GM12878 (cell line): ENCODE measurements around the gene SLX9. TPM values are rescaled to one million over a fixed set of nuclear protein-coding genes. Genes with fewer than 3 reads are reported as not detected.
A peak's percentile ranks its signal among the peaks of the same experiment; 100 is the strongest.

Experiments used
- ATF7 ChIP-seq: fragments of 450-650 bp; IDR thresholded peaks from 2 replicates; pipeline ENCODE4 v1.6.1; 2016; ENCODE audit warnings: low read depth, mild to moderate bottlenecking
- BRCA1 ChIP-seq: IDR thresholded peaks from 2 replicates; pipeline ENCODE4 v1.6.1; 2011; ENCODE audit warnings: low read depth, low read length, improper control_type of control experiment
- CBFB ChIP-seq: IDR thresholded peaks from 2 replicates; pipeline ENCODE4 v1.6.1; 2016; ENCODE audit warnings: antibody characterized with exemption, low read depth
- CBX5 ChIP-seq: sonication (generic); IDR thresholded peaks from 2 replicates; pipeline ENCODE4 v1.6.1; 2016; ENCODE audit warnings: low read depth, moderate library complexity, mild to moderate bottlenecking, inconsistent platforms
- CHD2 ChIP-seq: IDR thresholded peaks from 2 replicates; pipeline ENCODE4 v1.6.1; 2011; ENCODE audit warnings: low read depth, low read length, improper control_type of control experiment, borderline replicate concordance
- DPF2 ChIP-seq: fragments of 450-650 bp; IDR thresholded peaks from 2 replicates; pipeline ENCODE4 v1.6.1; 2017; ENCODE audit warnings: mild to moderate bottlenecking
- E4F1 ChIP-seq: fragments of 450-650 bp; IDR thresholded peaks from 2 replicates; pipeline ENCODE4 v1.6.1; 2018; ENCODE audit warnings: borderline replicate concordance, mild to moderate bottlenecking; ENCODE audit not compliant: partially characterized antibody
- EGR1 ChIP-seq, 2 experiments: IDR thresholded peaks; 1 replicate in 1 of 2; 2 replicates in 1 of 2; pipeline ENCODE4 v1.6.1; 2011 to 2012; ENCODE audit warnings: low read depth in 2 of 2, low read length in 2 of 2, borderline replicate concordance in 1 of 2, mild to moderate bottlenecking in 1 of 2, moderate library complexity in 1 of 2
- GATAD2B ChIP-seq: fragments of 450-650 bp; conservative IDR thresholded peaks from 2 replicates; pipeline ENCODE4 v1.6.1; 2017; ENCODE audit warnings: low read depth, mild to moderate bottlenecking, moderate library complexity
- HDGF ChIP-seq: fragments of 450-650 bp; IDR thresholded peaks from 2 replicates; pipeline ENCODE4 v1.6.1; 2016; ENCODE audit warnings: antibody characterized with exemption
- KAT2A ChIP-seq: conservative IDR thresholded peaks from 2 replicates; pipeline ENCODE4 v1.6.1; 2011; ENCODE audit warnings: low read depth, low read length; ENCODE audit not compliant: control insufficient read depth
- KDM1A ChIP-seq: fragments of 200-600 bp; sonication (generic); IDR thresholded peaks from 2 replicates; pipeline ENCODE4 v1.6.1; 2016; ENCODE audit warnings: borderline replicate concordance
- MEF2A ChIP-seq: IDR thresholded peaks from 2 replicates; pipeline ENCODE4 v1.6.1; 2011; ENCODE audit warnings: low read depth, mild to moderate bottlenecking, low read length, moderate library complexity; ENCODE audit not compliant: insufficient read depth
- MEF2B ChIP-seq: fragments of 450-650 bp; IDR thresholded peaks from 2 replicates; pipeline ENCODE4 v1.6.1; 2018; ENCODE audit warnings: mild to moderate bottlenecking, moderate library complexity; ENCODE audit not compliant: partially characterized antibody, poor library complexity, severe bottlenecking
- MTA3 ChIP-seq: IDR thresholded peaks from 2 replicates; pipeline ENCODE4 v1.6.1; 2012; ENCODE audit warnings: low read length, inconsistent platforms, borderline replicate concordance
- NBN ChIP-seq: fragments of 450-650 bp; IDR thresholded peaks from 2 replicates; pipeline ENCODE4 v1.6.1; 2016
- NFYA ChIP-seq: IDR thresholded peaks from 2 replicates; pipeline ENCODE4 v1.6.1; 2011; ENCODE audit warnings: low read depth, mild to moderate bottlenecking, low read length, improper control_type of control experiment, borderline replicate concordance
- NKRF ChIP-seq: fragments of 450-650 bp; conservative IDR thresholded peaks from 2 replicates; pipeline ENCODE4 v1.6.1; 2017; ENCODE audit warnings: mild to moderate bottlenecking, moderate library complexity
- NR2F1 ChIP-seq: fragments of 450-650 bp; conservative IDR thresholded peaks from 2 replicates; pipeline ENCODE4 v1.6.1; 2017; ENCODE audit warnings: mild to moderate bottlenecking
- POLR2A ChIP-seq: IDR thresholded peaks from 2 replicates; pipeline ENCODE4 v1.6.1; 2011; ENCODE audit warnings: low read depth, mild to moderate bottlenecking, low read length
- POLR2AphosphoS5 ChIP-seq: IDR thresholded peaks from 2 replicates; pipeline ENCODE4 v1.6.1; 2011; ENCODE audit warnings: mild to moderate bottlenecking, low read length, inconsistent platforms
- RAD51 ChIP-seq: fragments of 450-650 bp; IDR thresholded peaks from 2 replicates; pipeline ENCODE4 v1.6.1; 2016; ENCODE audit warnings: moderate library complexity, mild to moderate bottlenecking, inconsistent platforms
- RB1 ChIP-seq: fragments of 450-650 bp; formaldehyde crosslinking; IDR thresholded peaks from 2 replicates; pipeline ENCODE4 v1.6.1; 2017; ENCODE audit warnings: mild to moderate bottlenecking, borderline replicate concordance
- SMAD5 ChIP-seq: IDR thresholded peaks from 2 replicates; pipeline ENCODE4 v1.6.1; 2016; ENCODE audit warnings: antibody characterized with exemption, low read depth
- SMARCA5 ChIP-seq: fragments of 450-650 bp; IDR thresholded peaks from 2 replicates; pipeline ENCODE4 v1.6.1; 2017; ENCODE audit warnings: mild to moderate bottlenecking
- TCF12 ChIP-seq: IDR thresholded peaks from 2 replicates; pipeline ENCODE4 v1.6.1; 2011; ENCODE audit warnings: low read depth, mild to moderate bottlenecking, low read length
- USF1 ChIP-seq: IDR thresholded peaks from 2 replicates; pipeline ENCODE4 v1.6.1; 2011; ENCODE audit warnings: borderline replicate concordance, low read depth, mild to moderate bottlenecking, moderate library complexity, mixed read lengths, low read length; ENCODE audit not compliant: insufficient read depth; ENCODE audit errors: extremely low read length
- ZBED1 ChIP-seq: IDR thresholded peaks from 2 replicates; pipeline ENCODE4 v1.6.1; 2016; ENCODE audit warnings: borderline replicate concordance
- polyA plus RNA-seq, 11 experiments: library from polyadenylated mRNA; depleted of rRNA in 4 of 11; unstranded in 6 of 11; stranded (reverse) in 5 of 11; fragments of >200 nt; fragmentation: Nextera tagmentation in 4 of 11; fragmentation: Illumina TruSeq in 1 of 11; extraction: Ambion mirVana in 4 of 11; extraction: Trizol in 1 of 11; gene quantifications; 1 replicate in 1 of 11; 2 replicates in 10 of 11; pipeline versions ENCODE4 v1.2.1 to v1.2.3, GENCODE V29; 2011 to 2016; ENCODE audit warnings: inconsistent platforms in 2 of 11, missing spikeins in 2 of 11, low read depth in 1 of 11
- total RNA-seq, 4 experiments: library from RNA; depleted of rRNA in 3 of 4; stranded (reverse); fragments of >200 nt in 3 of 4; fragmentation: Illumina TruSeq in 1 of 4; extraction: Trizol in 1 of 4; gene quantifications; 2 replicates each; pipeline versions ENCODE4 v1.2.1 to v1.2.3, GENCODE V29; 2013 to 2021

SLX9 gene
- total and polyA plus RNA-seq, 10 of the 15 experiments (the other 5 are each of a cell fraction or from before 2014, with no cell fraction given): 0.69 to 81.3 (median 33.9) TPM

GRCh38 chr21:44927587-44928461 is 12.0 kb upstream of the SLX9 start (continued):
- TF ChIP-seq ZBED1: peak; percentile 79; the same call in 1 of the 2 replicates
- TF ChIP-seq RB1: 0 out of 2 replicates have a peak, but pooled peaks have one; percentile 16
- TF ChIP-seq EGR1 (IDR thresholded peaks at IDR 0.05; ENCODE audit: borderline replicate concordance in 1 of 2, low read depth in 2 of 2, low read length in 2 of 2): peak in 1 of 2 experiments; percentile 97; a peak in 2 of 3 replicates
- TF ChIP-seq MEF2B: peak; percentile 91
- no peak for TF ChIP-seq USF1
- TF ChIP-seq TCF12: no peak
- no peak for TF ChIP-seq HDGF
- peak; percentile 55; the same call in 1 of the 2 replicates for TF ChIP-seq SMARCA5
- TF ChIP-seq CBFB: no peak
- TF ChIP-seq CBX5: no peak
- TF ChIP-seq CHD2: peak; percentile 86
- peak; percentile 44 for TF ChIP-seq E4F1
- TF ChIP-seq SMAD5: 0 out of 2 replicates have a peak, but pooled peaks have one; percentile 43
- TF ChIP-seq KAT2A: no peak
- no peak for TF ChIP-seq BRCA1
- peak; percentile 68 for TF ChIP-seq GATAD2B
- TF ChIP-seq NKRF: peak; percentile 46; the same call in 1 of the 2 replicates
- no peak for TF ChIP-seq KDM1A
- TF ChIP-seq NFYA: no peak
- 0 out of 2 replicates have a peak, but pooled peaks have one; percentile 15 for TF ChIP-seq MEF2A
- peak; percentile 51 for TF ChIP-seq POLR2A
- no peak for TF ChIP-seq RAD51
- peak; percentile 48; the same call in 1 of the 2 replicates for TF ChIP-seq POLR2AphosphoS5
- peak; percentile 90 for TF ChIP-seq NR2F1
- peak; percentile 90 for TF ChIP-seq ATF7
- TF ChIP-seq DPF2: peak; percentile 53; the same call in 1 of the 2 replicates
- TF ChIP-seq NBN: peak; percentile 98
- TF ChIP-seq MTA3: no peak
